ENCODE data around the gene RIBC2.

Gene RIBC2

GRCh38 chr22:45473626-45474237 lies 60.2 kb downstream of the RIBC2 start:
- DNase-seq (ENCODE audit: low read depth) = no peak

DNA sequence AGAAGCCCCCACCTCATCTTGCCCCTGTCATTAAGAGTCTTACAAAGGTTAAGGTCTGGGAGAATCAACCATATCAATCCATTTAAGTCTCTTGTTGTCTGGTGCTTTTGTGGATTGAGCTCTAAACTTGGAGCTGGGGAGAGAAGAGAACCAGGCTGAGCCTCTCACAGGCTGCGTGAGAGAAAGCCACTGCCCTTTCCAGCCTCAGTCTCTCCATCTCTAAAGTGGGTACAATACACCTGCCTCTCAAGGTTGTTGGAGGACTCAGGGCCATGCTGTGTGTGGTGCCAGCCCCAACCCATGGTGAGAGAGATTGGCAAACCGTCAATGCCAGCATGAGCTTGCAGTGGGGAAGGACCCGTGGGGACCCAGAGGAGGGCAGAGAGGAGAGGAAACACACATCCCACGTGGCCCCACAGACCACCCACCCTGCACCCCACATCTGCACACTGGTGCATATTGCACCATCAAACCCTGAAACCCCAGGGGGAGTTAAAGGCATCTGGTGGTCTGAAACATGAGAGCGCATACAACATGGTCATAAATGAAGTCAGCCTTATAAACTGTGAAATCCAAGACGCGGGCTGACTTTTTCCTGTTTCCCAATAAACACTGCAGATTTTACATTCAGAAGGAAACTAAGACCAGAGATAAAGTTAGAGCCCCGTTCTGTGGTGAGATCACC lies 61.7 kb downstream of the RIBC2 start:
- DNase-seq (ENCODE audit: low read depth) = no peak

DNA sequence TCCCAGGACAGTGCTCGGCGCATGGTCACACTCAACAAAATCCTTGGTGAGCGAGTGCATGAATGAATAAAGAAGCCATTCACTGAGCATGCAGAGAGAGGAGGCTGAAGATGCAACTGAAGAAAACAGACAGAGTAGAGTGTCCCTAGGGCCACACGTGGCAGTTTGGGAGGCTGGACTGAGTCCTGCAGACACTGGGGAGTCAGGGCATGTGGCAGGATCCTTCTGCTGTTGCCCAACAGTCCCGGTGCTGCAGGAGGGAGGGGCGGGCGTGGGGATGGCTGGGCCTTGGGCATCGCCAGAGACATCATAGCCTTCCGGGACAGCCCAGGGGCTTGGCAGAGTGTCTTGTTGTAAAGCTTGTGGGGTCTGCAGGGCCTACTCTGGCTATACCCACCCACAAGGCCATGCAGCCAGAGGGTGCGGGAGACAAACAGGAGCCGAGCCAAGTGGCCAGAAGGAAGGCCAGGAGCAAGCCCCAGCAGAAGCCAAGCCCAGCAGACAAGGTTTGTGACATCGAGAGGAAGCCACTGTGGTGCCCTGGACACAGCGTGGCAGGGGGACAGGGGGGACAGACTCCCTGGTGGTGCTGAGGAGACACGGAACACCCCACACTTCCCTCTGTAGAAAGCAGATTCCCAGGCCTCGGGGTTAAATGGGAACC lies 62.5 kb downstream of the RIBC2 start:
- DNase-seq (ENCODE audit: low read depth) = no peak

- no peak for DNase-seq (ENCODE audit: low read depth)
Observed at GRCh38 chr22:45476814-45477213, 63.3 kb downstream of the RIBC2 start.

DNA sequence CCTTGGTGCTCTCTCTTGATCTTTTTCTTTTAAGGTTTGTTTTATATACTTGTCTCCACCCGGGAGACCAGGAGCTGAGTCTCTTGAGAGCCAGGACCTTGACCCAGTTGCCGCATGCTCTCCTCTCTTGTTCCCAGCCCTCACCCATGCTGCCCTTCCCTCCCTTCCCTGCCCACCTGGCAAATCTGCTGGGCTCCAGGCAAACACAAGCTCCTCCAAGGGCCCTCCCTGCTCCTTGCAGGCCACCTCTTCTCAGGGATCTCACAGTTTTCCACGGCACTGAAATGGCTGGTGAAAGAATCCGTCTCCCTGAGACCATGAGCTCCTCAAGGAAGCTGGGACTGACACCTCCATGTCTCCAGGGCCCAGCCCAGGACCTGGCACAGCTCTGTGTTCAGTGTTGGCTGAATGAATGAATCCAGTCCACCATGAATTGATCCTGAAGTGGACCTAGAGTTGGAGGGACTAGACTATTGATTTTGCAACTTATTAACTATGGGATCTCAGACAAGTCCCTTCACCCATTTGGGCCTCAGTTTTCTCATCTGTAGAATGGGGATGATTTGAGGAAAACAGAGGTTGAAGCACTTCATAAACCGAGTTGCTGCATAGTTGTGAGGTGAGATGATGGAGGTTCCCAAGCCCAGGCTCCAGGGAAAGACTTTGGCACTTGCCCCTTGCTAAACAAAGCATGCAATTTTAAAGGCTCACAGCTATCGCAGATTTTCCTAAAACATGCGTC lies 64.0 kb downstream of the RIBC2 start:
- no peak for DNase-seq (ENCODE audit: low read depth)

- DNase-seq (ENCODE audit: low read depth) = no peak
Observed at GRCh38 chr22:45478108-45478771, 64.7 kb downstream of the RIBC2 start.

DNA sequence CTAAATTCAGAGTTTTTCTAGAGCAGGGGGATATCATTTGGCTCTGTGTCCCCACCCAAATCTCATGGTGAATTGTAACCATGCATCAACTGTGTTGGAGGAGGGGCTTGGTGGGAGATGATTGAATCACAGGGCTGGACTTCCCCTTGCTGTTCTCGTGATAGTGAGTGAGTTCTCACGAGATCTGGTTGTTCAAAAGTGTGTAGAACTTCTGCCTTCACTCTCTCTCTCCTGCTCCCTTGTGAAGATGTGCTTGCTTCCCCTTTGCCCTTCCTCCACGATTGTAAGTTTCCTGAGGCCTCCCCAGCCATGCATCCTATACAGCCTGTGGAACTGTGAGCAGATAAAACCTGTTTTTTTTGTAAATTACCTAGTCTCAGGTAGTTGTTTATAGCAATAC lies 67.2 kb downstream of the RIBC2 start:
- no peak for DNase-seq (ENCODE audit: low read depth)

GRCh38 chr22:45481661-45482060 lies 68.2 kb downstream of the RIBC2 start:
- DNase-seq (ENCODE audit: low read depth) = no peak
